ENCODE measurements around the gene FAM120B.
"Not testable (repeated sequence)": the region's sequence is repeated elsewhere in the genome, so short reads cannot be mapped to it uniquely, and the experiment has no call there.

Gene FAM120B

DNA sequence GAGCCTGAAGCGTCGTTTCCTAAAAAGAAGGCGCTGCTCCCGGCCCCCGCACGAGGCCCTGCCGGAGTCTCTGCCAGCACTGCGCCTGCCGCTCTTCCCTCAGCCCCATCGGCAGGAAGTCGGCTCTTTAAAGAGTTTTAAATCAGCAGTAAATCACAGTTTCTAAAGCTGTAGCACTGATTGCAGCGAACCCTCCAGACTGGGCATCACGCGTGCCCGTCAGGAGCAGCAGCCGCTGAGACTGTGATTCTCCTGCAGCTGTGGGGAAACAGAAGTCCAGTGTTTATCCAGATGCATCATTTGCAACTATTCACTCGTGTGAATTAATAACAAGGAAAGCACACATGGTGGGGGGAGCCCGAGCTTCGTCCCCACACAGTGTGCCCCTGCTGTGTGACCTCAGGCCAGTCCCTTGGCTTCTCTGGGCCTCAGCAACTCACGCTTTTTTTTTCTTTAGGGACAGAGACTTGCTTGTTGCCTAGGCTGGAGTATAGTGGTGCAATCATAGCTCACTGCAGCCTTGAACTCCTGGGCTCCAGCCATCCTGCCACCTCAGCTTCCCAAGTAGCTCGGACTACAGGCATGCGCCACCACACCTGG is 44.0 kb upstream of the FAM120B start:
- no peaks in the 10 kb centered on the region for H3K9me2 ChIP-seq (replicated peaks; ENCODE audit: control insufficient read depth, low read length)
- TF ChIP-seq EZH2phosphoT487 (IDR thresholded peaks at IDR 0.05; ENCODE audit: borderline replicate concordance, low read length), result no peak
- TF ChIP-seq, protein P1, sequence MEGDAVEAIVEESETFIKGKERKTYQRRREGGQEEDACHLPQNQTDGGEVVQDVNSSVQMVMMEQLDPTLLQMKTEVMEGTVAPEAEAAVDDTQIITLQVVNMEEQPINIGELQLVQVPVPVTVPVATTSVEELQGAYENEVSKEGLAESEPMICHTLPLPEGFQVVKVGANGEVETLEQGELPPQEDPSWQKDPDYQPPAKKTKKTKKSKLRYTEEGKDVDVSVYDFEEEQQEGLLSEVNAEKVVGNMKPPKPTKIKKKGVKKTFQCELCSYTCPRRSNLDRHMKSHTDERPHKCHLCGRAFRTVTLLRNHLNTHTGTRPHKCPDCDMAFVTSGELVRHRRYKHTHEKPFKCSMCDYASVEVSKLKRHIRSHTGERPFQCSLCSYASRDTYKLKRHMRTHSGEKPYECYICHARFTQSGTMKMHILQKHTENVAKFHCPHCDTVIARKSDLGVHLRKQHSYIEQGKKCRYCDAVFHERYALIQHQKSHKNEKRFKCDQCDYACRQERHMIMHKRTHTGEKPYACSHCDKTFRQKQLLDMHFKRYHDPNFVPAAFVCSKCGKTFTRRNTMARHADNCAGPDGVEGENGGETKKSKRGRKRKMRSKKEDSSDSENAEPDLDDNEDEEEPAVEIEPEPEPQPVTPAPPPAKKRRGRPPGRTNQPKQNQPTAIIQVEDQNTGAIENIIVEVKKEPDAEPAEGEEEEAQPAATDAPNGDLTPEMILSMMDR (IDR thresholded peaks at IDR 0.05; ENCODE audit: low read depth, low read length, poor library complexity, severe bottlenecking), result no peak
- no peaks in the 10 kb centered on the region for H3K4me1 ChIP-seq (ENCODE audit: control insufficient read depth, low read length)
- no peak overlapping the region for H3K4me2 ChIP-seq (ENCODE audit: low read length)
- no peaks in the 10 kb centered on the region for H3K79me2 ChIP-seq (ENCODE audit: control insufficient read depth, low read length)
- no peaks in the 10 kb centered on the region for H3F3A ChIP-seq (ENCODE audit: control insufficient read depth, insufficient read depth)
- no peak overlapping the region for H3K4me3 ChIP-seq (ENCODE audit: low read length)
- H4K20me1 ChIP-seq (ENCODE audit: control insufficient read depth, insufficient read depth, low read depth, low read length), result no peaks in the 10 kb centered on the region
- no peak overlapping the region for H3K27ac ChIP-seq (ENCODE audit: low read depth, low read length)
- H3K36me3 ChIP-seq (ENCODE audit: control insufficient read depth, low read length), result no peaks in the 10 kb centered on the region
- H3K9me3 ChIP-seq (ENCODE audit: control insufficient read depth, insufficient read depth, low read length), result no peaks in the 10 kb centered on the region
- H3K27me3 ChIP-seq (ENCODE audit: control insufficient read depth, low read length), result no peaks in the 10 kb centered on the region

DNA sequence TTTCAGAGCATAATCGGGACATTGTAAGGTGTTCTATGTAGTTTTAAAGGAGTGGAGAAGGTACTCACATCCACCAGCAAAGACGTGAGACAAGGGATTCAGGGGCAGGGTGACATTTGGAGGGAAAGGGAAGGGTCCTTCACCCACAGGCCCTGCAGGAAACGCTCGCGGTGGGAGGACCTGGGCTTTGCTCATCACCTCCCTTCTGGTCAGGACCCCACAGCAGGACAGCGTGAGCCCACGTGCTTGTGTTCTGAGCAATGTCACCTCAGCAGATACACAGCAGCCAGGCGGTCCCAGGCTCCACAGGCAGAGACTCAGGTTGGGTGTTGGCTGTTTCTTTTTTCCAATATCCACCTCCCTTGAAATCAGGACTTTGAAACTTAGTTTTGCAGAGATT is 43.1 kb upstream of the FAM120B start:
- H3K4me3 ChIP-seq (ENCODE audit: low read length), result no peak overlapping the region
- H4K20me1 ChIP-seq (ENCODE audit: control insufficient read depth, insufficient read depth, low read depth, low read length), result no peaks in the 10 kb centered on the region
- no peaks in the 10 kb centered on the region for H3F3A ChIP-seq (ENCODE audit: control insufficient read depth, insufficient read depth)
- no peaks in the 10 kb centered on the region for H3K4me1 ChIP-seq (ENCODE audit: control insufficient read depth, low read length)
- no peaks in the 10 kb centered on the region for H3K9me2 ChIP-seq (replicated peaks; ENCODE audit: control insufficient read depth, low read length)
- H3K4me2 ChIP-seq (ENCODE audit: low read length), result no peak overlapping the region
- TF ChIP-seq, protein P1 (IDR thresholded peaks at IDR 0.05; ENCODE audit: low read depth, low read length, poor library complexity, severe bottlenecking), result no peak
- TF ChIP-seq EZH2phosphoT487 (IDR thresholded peaks at IDR 0.05; ENCODE audit: borderline replicate concordance, low read length), result no peak
- no peak overlapping the region for H3K27ac ChIP-seq (ENCODE audit: low read depth, low read length)
- no peaks in the 10 kb centered on the region for H3K79me2 ChIP-seq (ENCODE audit: control insufficient read depth, low read length)
- no peaks in the 10 kb centered on the region for H3K36me3 ChIP-seq (ENCODE audit: control insufficient read depth, low read length)
- H3K27me3 ChIP-seq (ENCODE audit: control insufficient read depth, low read length), result no peaks in the 10 kb centered on the region
- no peaks in the 10 kb centered on the region for H3K9me3 ChIP-seq (ENCODE audit: control insufficient read depth, insufficient read depth, low read length)

DNA sequence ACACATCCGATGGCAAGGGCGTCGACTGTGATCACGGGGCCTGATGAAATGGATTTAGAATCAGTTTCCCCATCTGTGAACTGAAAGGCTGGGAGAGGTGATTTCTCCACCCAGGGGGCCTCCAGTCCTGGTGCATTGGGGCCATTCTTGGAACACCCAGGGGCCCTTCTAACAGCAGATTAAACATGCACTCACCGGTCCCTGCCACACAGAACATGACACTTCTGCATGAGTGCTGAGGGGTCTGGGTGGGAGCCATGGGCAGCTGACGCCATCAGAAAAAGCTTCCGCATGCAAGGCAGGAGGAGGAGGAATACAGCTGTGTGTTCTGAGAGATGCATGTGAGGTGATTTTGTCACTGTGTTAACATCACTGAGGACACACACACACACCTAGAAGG is 42.5 kb upstream of the FAM120B start:
- Histone ChIP-seq H3K9me3 (ENCODE audit: control insufficient read depth, insufficient read depth, low read length) (no peaks in the 10 kb centered on the region), H3K9me2 (replicated peaks; ENCODE audit: control insufficient read depth, low read length) (no peaks in the 10 kb centered on the region), H3K4me2 (ENCODE audit: low read length) (no peak overlapping the region), H3K36me3 (ENCODE audit: control insufficient read depth, low read length) (no peaks in the 10 kb centered on the region), H3F3A (ENCODE audit: control insufficient read depth, insufficient read depth) (no peaks in the 10 kb centered on the region), H3K4me1 (ENCODE audit: control insufficient read depth, low read length) (no peaks in the 10 kb centered on the region), H4K20me1 (ENCODE audit: control insufficient read depth, insufficient read depth, low read depth, low read length) (no peaks in the 10 kb centered on the region), H3K27me3 (ENCODE audit: control insufficient read depth, low read length) (no peaks in the 10 kb centered on the region), H3K27ac (ENCODE audit: low read depth, low read length) (no peak overlapping the region), H3K4me3 (ENCODE audit: low read length) (no peak overlapping the region), H3K79me2 (ENCODE audit: control insufficient read depth, low read length) (no peaks in the 10 kb centered on the region)
- TF ChIP-seq EZH2phosphoT487 (IDR thresholded peaks at IDR 0.05; ENCODE audit: borderline replicate concordance, low read length), result no peak
- TF ChIP-seq, protein P1 (IDR thresholded peaks at IDR 0.05; ENCODE audit: low read depth, low read length, poor library complexity, severe bottlenecking), result no peak

DNA sequence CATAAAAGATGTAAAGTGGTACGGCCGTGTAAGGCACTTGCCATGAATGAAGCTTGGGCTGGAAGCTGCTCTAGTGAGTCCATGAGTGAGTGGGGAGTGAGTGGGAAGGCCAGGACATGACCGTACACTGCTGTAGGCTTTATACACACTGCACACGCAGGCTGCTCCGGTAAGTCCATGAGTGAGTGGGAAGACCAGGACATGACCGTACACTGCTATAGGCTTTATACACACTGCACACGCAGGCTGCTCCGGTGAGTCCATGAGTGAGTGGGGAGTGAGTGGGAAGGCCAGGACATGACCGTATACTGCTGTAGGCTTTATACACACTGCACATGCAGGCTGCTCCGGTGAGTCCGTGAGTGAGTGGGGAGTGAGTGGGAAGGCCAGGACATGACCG is 41.9 kb upstream of the FAM120B start:
- not testable (repeated sequence) for H3K27ac ChIP-seq (ENCODE audit: low read depth, low read length); H3K27me3 ChIP-seq (ENCODE audit: control insufficient read depth, low read length)

More for the DNA sequence above, 41.9 kb upstream of the FAM120B start:
- H4K20me1 ChIP-seq (ENCODE audit: control insufficient read depth, insufficient read depth, low read depth, low read length); H3K9me3 ChIP-seq (ENCODE audit: control insufficient read depth, insufficient read depth, low read length); H3K79me2 ChIP-seq (ENCODE audit: control insufficient read depth, low read length); H3K36me3 ChIP-seq (ENCODE audit: control insufficient read depth, low read length); H3K4me1 ChIP-seq (ENCODE audit: control insufficient read depth, low read length); H3F3A ChIP-seq (ENCODE audit: control insufficient read depth, insufficient read depth); H3K4me2 ChIP-seq (ENCODE audit: low read length); H3K9me2 ChIP-seq (replicated peaks; ENCODE audit: control insufficient read depth, low read length); H3K4me3 ChIP-seq (ENCODE audit: low read length): not testable (repeated sequence)
